GM03348 (cell line): Measurements from ENCODE around the gene EGR4.
"Not testable (repeated sequence)": the region's sequence is repeated elsewhere in the genome, so short reads cannot be mapped to it uniquely, and the experiment has no call there.

Source experiments
- DNase-seq: peaks from one replicate; pipeline ENCODE4 v3.0.0; 2012; ENCODE audit warnings: low spot score

The EGR4 gene

DNA sequence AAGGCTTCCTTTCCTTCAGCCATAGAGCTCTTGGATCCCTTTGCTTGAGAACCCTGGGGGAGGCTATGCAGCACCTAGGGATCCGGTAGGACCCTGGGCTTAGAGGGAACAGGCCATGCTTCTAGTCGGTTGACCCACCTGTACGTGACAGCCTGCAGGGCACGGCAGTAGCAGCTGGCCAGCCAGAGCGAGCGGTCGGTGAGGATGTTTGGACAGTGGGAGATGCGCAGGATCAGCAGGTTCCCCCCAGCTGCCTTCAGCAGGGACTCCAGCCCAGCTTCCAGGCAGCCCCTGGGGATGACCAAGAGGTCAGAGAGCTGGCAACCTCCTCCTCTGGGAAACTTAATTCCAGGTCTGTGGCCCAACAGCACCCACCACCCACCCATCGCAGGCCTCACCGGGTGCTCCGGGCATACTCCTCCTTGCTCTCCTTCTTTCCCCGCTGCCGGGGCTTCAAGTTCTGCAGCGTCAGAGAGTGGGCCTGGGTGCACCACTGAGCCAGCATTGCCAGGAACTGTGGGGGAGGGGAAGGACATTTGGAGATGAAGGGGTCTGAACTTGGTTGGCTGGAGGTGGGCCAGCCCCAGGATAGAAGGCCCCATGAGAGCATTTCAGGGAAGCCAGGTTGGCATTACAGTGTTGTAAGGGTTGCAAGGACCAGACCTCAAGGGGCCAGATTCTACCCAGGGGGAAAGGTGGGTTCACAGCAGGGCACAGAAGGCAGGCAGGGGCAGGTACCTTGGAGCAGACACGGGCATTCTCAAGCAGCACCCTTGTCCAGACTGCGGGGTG lies 29.6 kb downstream of the EGR4 start:
- DNase-seq: no peak

DNA sequence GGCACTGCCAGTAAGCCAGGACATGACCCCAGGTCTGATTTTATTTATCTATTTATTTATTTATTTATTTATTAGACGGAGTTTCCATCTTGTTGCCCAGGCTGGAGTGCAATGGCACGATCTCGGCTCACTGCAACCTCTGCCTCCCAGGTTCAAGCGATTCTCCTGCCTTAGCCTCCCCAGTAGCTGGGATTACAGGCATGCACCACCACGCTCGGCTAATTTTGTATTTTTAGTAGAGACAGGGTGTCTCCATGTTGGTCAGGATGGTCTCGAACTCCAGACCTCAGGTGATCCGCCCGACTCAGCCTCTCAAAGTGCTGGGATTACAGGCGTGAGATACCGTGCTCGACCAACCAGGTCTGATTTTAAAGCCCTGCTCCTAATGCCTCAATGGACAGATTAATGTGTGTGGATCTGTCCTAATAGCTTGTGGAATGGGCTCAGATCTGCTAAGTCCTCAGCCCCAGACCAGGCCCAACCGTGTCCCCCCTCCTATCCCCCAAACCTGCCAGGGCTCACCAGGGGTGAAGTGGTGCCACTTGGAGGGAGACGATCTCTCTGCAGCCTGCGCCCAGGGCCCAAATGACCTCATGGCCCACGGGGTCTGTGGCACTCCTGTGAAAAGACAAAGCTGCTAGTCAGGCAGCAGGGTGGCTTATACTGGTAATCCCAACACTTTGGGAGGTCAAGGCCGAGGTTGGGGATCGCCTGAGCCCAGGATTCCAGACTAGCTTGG lies 30.5 kb downstream of the EGR4 start:
- DNase-seq: not testable (repeated sequence)

DNA sequence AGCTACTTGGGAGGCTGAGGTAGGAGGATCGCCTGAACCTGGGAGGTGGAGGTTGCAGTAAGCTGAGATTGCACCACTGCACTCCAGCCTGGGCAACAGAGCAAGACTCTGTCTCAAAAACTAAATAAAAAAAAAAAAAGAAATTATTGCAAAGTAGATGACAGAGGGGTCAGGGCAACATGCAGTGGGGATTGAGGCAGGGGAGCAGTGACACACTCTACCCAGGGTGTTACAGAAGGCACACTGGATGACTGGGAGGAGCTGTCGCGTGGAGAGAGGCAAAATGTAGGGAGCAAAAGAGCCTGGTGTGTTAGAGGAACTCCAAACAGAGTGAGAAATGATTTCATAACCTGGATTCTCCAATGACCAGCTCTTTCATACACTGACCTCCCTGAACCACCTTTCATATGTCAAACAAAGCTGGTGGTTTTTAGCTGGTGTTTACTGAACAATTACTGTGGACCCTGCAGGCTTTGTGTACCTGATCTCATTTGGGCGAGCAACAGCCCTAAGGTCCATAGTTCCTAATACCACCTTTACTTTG lies 31.2 kb downstream of the EGR4 start:
- DNase-seq: no peak

DNA sequence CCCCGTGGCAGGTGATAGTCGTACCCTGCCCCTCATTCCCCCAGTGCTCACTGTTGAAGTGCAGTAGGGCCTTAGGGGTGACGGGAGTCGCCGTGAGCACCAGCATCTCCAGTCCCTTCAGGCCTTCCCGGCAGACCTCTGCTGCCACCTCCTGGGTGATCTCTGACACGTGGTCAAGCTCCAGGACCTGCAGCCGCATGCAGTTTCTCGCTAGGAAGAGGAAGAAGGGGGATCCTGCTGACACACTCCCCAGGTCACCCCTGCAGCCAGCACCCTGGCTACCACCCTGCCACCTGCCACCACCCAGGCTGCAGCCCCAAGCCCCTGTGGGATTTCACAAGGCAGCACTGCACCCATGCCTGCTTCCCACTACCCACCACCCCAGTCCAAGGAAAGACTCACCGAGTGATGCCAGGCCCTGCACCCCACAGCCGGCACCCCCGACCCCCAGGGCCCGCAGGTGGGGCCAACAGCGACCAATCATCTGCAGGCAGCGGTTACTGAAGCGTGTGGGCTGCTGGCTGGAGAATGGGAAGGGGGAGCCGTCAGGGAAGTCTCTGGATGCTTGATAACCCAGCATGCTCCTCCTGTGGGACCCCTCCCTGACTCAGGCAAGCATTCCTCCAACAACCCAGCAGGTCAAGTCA lies 32.9 kb downstream of the EGR4 start:
- peak; percentile 89 for DNase-seq

DNA sequence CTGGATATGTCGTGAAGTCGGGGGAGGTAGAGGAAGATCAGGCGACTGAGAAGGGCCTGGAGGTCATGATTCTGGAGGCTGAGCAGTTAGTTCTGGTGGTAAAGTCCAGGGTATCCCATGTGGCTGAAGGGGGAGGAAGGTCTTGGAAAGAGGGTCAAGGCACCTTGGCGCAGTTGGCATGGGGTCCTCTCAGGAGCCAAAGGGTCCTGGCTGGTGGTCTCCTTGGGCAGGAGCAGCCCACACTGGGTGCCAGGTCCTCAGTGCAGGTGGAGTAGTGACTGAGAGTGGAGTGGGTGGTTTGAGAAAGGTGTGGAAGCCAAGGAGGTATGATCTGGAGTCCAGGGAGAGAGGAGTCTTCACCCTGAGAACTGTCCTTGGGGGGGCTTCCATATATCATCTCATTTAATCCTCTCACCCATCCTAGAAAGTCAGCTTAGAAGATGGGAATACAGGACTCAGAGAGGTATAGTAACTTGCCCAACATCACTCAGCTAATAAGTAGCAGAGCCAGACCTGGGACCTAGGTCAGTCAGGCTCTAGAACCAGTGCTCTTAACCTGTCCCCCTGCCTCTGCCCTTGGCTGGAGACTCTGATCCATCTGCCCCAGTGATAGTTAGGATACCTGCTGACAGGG lies 33.5 kb downstream of the EGR4 start:
- no peak for DNase-seq

DNA sequence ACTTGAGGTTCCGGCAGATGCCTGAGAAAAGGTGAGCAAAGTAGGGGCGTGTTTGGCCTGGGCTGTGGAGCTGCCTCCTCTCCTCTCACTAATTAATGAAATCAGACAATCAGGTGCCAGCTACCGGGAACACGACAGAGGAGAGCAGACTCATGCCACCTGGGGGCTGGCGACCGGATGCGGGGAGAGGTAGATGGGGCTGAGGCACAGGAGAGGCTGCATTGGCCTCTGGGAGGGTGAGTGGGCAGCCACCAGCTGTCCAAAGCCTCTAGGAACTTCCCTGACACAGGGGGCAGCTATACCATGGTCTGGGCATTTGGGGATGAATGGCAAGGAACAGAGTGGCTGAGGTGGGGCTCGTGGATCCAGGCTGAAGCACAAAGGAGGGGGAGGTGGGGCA lies 34.1 kb downstream of the EGR4 start:
- no peak for DNase-seq

DNA sequence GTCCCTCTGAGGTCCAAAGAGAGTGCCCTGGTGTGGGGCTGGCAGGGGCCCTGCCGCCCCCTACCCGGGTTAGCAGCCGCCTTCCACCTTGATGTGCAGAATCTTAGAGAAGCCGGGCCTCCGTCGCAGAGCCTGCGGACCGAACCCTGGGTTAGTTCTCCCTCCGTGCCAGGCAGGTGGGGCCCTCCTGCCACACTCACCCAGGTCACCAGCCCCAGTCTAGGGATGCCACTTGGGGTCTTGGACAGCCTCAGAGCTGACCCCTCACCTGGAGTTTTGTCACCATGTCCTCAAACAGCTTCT lies 34.5 kb downstream of the EGR4 start:
- DNase-seq: no peak

DNA sequence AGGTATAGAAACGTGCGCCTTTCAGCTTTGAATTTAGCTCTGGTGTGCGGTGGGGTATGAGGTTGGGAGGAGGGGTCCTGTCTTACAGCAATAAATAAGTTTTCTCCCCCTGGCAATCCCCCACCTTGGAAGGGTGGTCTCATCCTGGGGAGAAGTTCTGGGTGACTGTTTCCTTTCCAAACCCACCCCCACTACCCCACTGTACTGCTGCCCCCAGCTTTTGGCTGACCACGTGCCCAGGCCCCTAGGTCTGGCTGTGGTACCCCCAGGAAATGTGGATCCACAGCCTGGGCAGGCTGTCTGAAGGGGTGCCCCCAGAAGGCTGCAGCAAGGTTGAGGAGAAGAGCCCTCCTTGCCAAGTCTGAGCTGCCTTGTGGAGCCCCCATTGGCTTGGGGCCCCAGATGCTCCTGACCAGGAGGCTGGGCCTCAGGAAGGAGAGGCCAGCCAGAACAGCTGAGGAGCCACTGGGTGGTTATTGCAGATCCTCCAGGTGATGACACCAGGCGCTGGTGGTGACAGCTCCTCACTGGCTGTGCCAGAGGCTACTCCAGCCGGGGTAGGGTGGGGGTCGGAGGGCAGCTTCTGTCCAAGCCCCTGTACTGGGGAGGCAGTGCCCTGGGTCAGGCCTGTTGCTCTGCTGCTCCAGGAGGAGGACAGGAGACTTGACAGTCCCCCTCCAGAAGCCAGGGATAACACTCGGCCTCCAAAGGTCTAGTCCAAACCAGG lies 35.0 kb downstream of the EGR4 start:
- DNase-seq: no peak

DNA sequence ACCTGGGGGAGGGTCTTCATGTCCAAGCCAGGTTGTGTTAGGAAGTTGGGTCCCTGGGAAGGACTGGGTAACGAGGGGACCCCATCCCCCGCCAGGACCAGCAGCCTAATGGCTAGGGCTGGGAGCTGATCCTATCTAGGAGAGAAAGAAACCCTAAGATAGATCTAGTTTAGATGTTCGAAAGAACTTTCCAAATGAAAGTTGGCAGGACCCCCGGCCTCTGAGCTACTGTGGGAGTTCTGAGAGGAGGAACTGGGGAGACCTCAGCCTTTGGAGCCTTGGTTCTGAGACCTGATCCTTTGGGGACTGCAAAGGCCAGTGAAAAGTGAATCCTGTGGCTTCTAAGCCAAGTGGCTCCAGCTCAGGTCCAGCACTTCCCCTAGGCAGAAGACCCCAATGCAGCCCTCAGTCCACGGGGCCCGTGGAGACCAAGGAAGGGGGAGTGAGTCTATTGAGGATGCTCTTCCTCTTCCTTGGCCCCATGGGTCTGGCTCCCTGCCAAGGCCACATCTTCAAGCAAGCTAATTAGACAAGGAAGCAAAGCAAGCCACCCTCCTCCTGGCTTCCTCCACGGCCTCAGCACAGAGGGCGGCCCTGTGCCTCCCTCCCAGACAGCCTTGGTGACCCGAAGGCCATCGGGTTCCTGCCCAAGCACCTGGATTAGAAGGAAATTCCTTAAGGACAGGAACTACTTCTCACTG lies 35.8 kb downstream of the EGR4 start:
- no peak for DNase-seq

DNA sequence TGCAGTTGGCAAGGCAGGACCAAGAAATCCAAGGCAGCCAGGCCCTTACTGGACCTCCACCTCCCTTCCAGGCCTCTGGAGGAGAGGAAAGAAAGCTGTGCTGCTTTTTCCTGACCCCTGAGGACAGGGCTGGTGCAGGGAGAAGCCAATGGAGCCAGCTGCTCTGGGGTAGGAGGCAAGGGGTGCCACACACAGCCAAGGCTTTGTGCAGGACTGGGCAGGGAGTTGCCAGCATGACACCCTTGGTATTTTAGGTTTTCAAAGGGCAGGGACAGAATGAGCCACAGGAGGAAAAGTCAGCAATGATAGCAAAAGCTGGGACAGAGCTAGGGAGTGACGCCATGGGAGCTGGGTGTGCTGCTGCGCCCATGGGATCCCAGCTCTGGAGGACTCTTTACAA lies 36.3 kb downstream of the EGR4 start:
- DNase-seq: no peak

DNA sequence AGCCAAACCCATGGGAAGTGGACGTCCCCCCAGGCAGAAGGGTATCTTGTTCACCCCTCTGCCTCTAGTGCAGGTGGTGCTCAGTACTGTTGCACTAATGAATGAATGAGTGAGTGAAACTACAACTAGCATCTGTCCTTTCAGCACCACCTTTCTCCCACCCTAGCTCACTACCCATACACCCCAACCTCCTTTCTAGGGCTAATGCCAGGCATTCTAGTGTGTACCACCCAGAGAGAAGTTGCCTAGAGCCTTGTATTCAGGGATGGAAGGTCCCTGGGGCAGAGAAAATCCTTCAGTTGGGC lies 36.8 kb downstream of the EGR4 start:
- DNase-seq: no peak

DNA sequence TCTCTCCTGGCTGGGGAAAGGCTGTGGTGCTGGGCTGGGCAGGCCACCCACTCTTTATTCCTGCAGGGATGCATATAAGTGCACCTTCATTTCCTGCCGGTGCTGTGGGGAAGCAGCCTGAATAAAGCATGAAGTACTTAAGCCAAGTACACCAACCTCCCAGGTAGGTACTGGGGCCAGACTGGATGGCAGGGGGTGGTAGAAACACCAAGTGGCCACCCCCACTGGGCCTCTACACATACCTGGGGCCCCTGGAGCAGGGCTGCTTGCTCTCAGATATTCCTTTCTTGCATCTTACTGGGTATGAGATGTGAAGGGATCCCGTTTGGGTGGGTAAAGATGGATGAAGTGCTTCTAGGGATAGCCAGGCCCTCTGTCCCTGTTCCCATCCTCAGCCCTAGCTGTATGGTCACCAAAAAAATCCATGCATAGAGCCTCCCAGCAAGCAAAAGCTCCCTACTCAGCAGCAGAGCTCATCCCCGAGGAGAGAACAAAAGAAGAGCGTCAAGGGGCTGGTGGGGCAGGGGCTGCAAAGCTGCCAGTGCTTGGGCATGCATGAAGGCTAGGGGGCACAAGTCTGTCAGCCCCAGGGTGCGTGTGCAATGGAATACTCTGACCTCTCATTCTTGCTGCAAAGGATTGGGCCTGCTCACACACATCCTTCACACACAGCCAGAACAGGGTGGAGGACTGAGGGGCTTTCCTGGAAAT lies 37.3 kb downstream of the EGR4 start:
- no peak for DNase-seq

DNA sequence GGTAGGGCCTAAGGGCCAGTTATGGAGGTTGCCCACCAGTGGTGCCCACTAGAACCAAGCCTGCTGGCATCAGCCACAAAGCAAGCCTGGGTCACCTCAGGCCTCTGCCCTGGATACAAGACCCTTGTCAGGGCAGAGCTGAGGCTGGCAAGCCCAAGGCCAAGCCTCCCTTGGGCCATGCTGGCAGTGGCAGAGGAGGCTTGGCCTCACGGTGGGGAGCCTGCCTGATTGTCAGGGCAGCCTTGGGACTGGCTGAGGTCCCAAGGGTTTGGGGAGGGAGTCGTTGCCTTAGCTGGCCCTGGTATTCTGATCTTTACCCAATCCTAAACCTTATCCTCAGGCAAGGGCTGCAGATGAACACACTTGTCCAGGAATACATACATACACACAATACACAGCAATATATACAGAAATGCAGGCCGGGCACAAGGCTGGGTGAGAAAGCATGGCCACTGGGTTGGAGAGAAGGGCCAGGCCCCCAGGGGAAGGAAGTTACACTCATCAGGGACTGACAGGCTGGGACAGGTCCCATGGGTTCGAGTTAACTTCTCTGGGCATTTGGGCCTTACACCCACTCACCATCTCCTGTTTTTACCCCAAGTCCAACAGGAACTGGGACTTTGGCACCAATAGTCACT lies 38.2 kb downstream of the EGR4 start:
- no peak for DNase-seq

DNA sequence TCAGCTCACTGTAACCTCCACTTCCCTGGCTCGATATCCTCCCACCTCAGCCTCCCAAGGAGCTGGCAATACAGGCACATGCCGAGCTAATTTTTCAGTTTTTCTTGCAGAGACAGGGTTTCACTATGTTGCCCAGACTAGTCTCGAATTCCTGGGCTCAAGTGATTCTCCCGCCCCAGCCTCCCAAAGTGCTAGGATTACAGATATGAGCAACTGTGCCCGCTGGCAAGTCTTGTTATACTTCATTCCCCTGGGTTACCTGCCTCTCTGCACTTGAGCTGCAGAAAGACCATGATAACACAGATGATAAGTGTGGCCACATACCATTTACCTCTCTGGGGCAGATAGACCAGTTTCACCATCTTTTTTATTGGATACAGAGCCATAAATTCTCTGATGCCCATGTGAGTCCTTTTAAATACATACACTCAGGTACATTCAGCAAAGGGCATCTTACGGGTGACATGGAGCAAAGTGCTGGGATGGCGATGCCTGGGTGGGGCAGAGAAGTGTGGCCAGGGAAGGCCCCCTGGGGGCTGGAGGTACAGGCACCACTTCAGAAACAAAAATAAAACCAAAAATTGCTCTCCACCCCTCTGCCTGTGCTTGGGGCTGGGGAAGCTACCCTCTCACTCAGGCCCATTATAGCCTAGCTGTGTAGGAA lies 38.9 kb downstream of the EGR4 start:
- DNase-seq: no peak

DNA sequence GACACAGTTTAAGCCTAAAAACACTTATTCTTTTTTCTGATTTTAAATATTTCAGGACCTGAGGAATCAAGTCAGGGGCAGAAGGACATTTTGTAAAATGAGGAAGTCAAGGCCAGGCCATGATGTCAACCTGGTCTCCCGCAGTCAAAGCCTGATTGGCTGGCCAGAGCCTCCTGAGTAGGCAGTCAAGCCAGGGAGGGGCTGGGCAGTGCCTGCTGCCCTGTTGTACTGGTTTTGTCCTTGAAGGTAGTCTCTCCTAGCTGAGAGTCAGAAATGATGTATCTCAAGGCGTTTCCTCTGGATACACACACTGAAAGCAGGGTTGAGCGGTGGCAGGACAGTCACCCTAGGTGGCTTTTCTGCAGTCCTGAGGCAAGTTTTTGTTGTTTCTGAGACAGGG lies 39.4 kb downstream of the EGR4 start:
- no peak for DNase-seq

DNA sequence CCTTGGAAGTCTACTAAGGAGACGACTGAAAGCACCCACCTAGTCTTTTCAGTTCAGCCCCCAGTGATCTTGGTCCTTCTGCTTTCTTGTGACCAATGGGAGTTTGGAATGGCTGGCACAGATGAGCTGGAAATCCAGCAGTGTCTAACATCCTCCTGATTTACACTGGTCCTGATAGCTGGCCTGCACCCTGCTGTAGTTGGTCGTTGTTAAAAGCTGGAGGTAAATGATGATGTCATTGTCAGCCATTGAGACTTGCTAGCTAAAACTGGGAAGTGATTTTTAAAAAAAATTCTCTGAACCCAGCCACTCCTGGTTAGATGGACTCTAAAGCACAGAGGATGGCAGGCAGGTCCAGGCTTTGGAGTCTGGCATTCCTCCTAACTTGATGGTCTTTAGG lies 39.9 kb downstream of the EGR4 start:
- DNase-seq: no peak

DNA sequence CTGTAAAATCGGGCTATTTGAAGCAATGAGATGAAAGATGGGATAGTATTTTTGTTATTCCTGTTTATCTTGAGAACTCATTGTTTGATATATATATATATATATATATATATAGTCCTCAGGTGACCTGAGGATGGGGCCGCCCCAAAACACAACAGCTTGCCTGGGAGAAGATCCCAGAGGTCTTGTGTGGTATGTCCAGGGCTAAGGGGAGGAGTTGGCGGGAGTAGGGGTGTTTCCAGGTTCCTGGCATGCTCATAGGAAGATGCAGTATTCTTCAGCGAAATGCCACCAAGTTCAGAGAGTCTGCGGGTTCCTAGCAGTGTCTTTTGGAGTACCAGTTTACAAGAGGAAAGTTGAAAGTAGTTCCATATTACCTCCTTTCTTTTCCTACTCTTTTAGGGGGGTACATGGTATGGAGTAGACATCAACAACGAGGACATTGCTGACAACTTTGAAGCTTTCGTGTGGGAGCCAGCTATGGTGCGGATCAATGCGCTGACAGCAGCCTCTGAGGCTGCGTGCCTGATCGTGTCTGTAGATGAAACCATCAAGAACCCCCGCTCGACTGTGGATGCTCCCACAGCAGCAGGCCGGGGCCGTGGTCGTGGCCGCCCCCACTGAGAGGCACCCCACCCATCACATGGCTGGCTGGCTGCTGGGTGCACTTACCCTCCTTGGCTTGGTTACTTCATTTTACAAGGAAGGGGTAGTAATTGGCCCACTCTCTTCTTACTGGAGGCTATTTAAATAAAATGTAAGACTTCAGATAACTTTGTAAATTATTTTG lies 40.9 kb downstream of the EGR4 start:
- DNase-seq: no peak

DNA sequence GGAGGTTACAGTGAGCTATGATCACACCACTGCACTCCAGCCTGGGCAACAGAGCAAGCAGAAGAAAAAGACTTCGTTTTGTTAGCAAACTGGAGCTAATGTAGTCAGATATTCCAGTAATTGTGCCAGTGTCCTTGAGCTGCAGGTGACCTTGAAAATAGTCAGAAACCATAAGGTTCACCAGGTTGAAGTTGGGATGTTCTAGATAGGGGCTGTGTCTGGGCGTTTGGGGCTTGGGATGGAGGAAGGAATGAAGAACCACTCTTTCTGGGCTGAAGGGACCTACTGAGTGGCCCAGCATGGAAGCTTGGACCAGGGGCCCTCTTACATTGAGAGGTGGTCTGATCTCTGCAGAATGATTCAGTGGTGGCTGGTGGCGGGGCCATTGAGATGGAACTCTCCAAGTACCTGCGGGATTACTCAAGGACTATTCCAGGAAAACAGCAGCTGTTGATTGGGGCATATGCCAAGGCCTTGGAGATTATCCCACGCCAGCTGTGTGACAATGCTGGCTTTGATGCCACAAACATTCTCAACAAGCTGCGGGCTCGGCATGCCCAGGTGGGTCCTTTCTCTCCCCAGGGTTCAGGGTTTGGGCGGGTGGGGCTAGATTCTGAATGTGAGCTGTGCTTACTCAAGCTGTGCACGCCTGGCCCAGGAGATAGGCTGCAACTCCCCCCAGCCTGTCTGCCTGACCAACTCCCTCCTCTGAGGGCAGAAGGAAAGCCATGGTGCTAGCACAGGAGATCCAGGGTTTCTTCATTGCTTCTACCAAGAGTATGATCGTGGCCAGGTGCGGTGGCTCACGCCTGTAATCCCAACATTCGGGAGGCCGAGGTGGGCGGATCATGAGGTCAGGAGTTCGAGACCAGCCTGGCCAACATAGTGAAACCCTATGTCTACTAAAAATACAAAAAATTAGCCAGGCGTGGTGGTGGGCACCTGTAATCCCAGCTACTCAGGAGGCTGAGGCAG lies 42.2 kb downstream of the EGR4 start:
- DNase-seq: no peak
